Subcutaneous abdominal adipose tissue (tissue), 5 donors: Measurements from ENCODE around the gene DDX51.

ENCODE experiments used
- H3K27ac ChIP-seq: one replicate; pipeline ENCODE4 v1.7.0; 2013; ENCODE audit warnings: low read depth, mild to moderate bottlenecking, inconsistent platforms, low read length, moderate library complexity
- H3K27me3 ChIP-seq, 5 donors: one replicate each; pipeline ENCODE4 v1.7.0; 2013; ENCODE audit warnings: low read length in 5 of 5, inconsistent platforms in 1 of 5; ENCODE audit not compliant: control insufficient read depth in 5 of 5, insufficient read depth in 4 of 5
- H3K36me3 ChIP-seq, 5 donors: one replicate each; pipeline ENCODE4 v1.7.0; 2013; ENCODE audit warnings: low read length in 5 of 5; ENCODE audit not compliant: control insufficient read depth in 5 of 5, insufficient read depth in 5 of 5
- H3K4me1 ChIP-seq, 5 donors: one replicate each; pipeline ENCODE4 v1.7.0; 2013; ENCODE audit warnings: low read length in 5 of 5, mild to moderate bottlenecking in 3 of 5, moderate library complexity in 1 of 5; ENCODE audit not compliant: control insufficient read depth in 5 of 5, insufficient read depth in 5 of 5
- H3K4me3 ChIP-seq, 5 donors: one replicate each; pipeline ENCODE4 v1.7.0; 2013; ENCODE audit warnings: low read length in 5 of 5, low read depth in 1 of 5
- H3K9ac ChIP-seq, 5 donors: one replicate each; pipeline ENCODE4 v1.7.0; 2013; ENCODE audit warnings: low read length in 5 of 5, mild to moderate bottlenecking in 4 of 5, moderate library complexity in 3 of 5
- H3K9me3 ChIP-seq, 5 donors: one replicate each; pipeline ENCODE4 v1.7.0; 2013; ENCODE audit warnings: low read length in 5 of 5; ENCODE audit not compliant: control insufficient read depth in 5 of 5
- donor health status: healthy.
- donor health status: healthy.
- donor health status: healthy.
- donor health status: healthy.
- donor health status: healthy.

Gene DDX51

GRCh38 chr12:132160016-132160415 lies 15.9 kb upstream of the DDX51 start:
- Histone ChIP-seq H3K9me3 (no peaks in the 10 kb centered on the region), H3K4me3 (no peak overlapping the region), H3K4me1 (peaks cover 0 to 15% (median 12%) of the 10 kb centered on the region in 5 donors), H3K27ac (no peak overlapping the region), H3K36me3 (peaks cover 0 to 33% (median 24%) of the 10 kb centered on the region in 5 donors), H3K9ac (no peak overlapping the region), H3K27me3 (peaks cover 0 to 10% (median 5%) of the 10 kb centered on the region in 5 donors)

GRCh38 chr12:132159555-132160003 lies 15.5 kb upstream of the DDX51 start:
- peaks cover 0 to 33% (median 24%) of the 10 kb centered on the region in 5 donors for H3K36me3 ChIP-seq
- H3K27me3 ChIP-seq: peaks cover 1 to 10% (median 5%) of the 10 kb centered on the region in 5 donors
- no peak overlapping the region for H3K27ac ChIP-seq
- H3K4me3 ChIP-seq: no peak overlapping the region
- H3K9me3 ChIP-seq: no peaks in the 10 kb centered on the region
- H3K9ac ChIP-seq: no peak overlapping the region
- H3K4me1 ChIP-seq: peaks cover 0 to 15% (median 12%) of the 10 kb centered on the region in 5 donors

DNA sequence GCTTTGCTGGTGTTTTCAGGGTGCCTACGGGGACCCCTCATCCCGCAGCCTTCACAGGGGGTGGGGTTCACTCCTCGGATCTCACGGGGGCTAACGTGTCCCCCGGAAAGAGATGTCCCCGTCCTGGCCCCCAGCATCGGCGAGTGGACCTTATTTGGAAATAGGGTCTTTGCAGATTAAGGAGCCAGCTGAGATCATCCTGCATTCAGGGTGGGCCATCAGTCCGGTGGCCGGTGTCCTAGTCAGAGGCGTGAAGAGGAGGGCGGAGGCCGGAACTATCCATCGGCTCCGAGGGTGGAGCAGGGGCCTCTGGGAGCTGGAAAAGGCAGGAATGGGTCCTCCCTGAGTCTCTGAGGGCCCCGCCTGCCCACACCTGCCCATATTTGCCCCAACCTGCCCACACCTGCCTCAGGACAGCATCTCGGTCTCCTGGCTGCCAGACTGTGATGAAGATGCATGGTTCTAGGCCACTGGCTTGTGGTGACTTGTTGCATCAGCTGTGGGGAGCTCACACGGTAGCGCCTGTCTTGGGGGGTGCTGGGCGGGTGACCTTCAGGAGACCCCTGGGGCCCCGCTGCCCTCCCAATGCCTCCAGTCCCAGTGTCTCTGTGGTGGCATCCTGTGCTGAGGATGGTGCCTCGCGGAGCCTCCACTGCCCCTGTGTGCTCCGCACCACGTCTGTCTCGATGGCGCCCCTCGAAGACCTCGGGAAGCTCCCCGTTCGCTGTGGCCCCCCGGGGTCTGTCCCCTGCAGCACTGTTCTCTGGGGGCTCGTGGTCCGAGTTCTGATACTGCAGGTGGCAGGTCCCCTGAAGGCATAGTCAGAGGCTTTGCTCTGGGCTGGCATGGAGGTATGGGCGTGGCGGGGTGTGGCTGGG lies 14.8 kb upstream of the DDX51 start:
- Histone ChIP-seq H3K36me3 (peaks cover 0 to 33% (median 24%) of the 10 kb centered on the region in 5 donors), H3K27ac (no peak overlapping the region)

DNA sequence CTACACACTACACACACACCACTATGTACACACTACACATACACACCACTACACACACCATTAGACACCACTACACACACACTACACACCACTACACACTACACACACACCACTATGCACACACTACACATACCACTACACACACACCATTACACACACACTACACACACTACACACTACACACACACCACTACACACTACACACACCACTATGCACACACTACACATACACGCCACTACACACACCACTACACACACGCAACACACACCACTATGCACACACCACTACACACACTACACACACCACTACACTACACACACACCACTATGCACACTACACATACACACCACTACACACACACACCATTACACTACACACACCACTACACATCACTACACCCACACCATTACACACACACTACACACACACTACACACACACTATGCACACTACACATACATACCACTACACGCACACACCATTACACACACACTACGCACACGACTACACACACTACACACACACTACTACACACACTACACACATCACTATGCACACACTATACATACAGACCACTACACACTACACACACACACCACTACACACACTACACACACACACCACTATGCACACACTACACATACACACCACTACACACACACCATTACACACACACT lies 13.8 kb upstream of the DDX51 start:
- Histone ChIP-seq H3K27me3 (peaks cover 0 to 8% (median 2%) of the 10 kb centered on the region in 5 donors), H3K4me3 (no peak overlapping the region), H3K36me3 (peaks cover 0 to 33% (median 24%) of the 10 kb centered on the region in 5 donors), H3K9me3 (no peaks in the 10 kb centered on the region), H3K9ac (no peak overlapping the region), H3K4me1 (peaks cover 0 to 19% (median 16%) of the 10 kb centered on the region in 5 donors), H3K27ac (no peak overlapping the region)

More for the DNA sequence above, 14.8 kb upstream of the DDX51 start:
- H3K9me3 ChIP-seq: no peaks in the 10 kb centered on the region
- peaks cover 0 to 20% (median 16%) of the 10 kb centered on the region in 5 donors for H3K4me1 ChIP-seq
- no peak overlapping the region for H3K9ac ChIP-seq
- peaks cover 2 to 9% (median 7%) of the 10 kb centered on the region in 5 donors for H3K27me3 ChIP-seq
- no peak overlapping the region for H3K4me3 ChIP-seq

GRCh38 chr12:132156573-132157325 lies 12.6 kb upstream of the DDX51 start:
- Histone ChIP-seq H3K27me3 (peaks cover 0 to 8% (median 2%) of the 10 kb centered on the region in 5 donors), H3K4me3 (no peak overlapping the region), H3K9me3 (no peaks in the 10 kb centered on the region), H3K36me3 (peaks cover 0 to 42% (median 31%) of the 10 kb centered on the region in 5 donors), H3K4me1 (peaks cover 0 to 10% (median 7%) of the 10 kb centered on the region in 5 donors), H3K27ac (no peak overlapping the region), H3K9ac (no peak overlapping the region)

DNA sequence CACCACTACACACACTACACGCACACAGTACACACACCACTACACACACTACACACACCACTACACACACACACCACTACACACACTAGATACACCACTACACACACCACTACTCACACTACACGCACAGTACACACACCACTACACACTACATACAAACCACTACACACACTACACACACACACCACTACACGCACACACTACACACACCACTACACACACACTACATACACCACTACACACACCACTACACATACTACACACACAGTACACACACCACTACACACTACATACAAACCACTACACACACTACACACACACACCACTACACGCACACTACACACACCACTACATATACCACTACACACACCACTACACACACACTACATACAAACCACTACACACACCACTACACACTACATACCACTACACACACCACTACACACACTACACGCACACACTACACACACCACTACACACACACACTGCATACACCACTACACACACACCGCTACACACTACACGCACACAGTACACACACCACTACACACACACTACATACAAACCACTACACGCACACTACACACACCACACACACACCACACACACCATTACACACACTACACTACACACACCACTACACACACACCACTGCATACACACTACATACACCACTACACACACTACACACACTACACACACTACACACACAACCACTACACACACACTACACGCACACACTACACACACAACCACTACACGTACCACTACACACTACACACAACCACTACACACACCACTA lies 11.9 kb upstream of the DDX51 start:
- Histone ChIP-seq H3K4me1 (peaks cover 0 to 10% (median 7%) of the 10 kb centered on the region in 5 donors), H3K36me3 (peaks cover 0 to 50% (median 38%) of the 10 kb centered on the region in 5 donors), H3K4me3 (no peak overlapping the region), H3K9ac (no peak overlapping the region), H3K27me3 (peaks cover 0 to 6% (median 2%) of the 10 kb centered on the region in 5 donors), H3K9me3 (no peaks in the 10 kb centered on the region), H3K27ac (no peak overlapping the region)

DNA sequence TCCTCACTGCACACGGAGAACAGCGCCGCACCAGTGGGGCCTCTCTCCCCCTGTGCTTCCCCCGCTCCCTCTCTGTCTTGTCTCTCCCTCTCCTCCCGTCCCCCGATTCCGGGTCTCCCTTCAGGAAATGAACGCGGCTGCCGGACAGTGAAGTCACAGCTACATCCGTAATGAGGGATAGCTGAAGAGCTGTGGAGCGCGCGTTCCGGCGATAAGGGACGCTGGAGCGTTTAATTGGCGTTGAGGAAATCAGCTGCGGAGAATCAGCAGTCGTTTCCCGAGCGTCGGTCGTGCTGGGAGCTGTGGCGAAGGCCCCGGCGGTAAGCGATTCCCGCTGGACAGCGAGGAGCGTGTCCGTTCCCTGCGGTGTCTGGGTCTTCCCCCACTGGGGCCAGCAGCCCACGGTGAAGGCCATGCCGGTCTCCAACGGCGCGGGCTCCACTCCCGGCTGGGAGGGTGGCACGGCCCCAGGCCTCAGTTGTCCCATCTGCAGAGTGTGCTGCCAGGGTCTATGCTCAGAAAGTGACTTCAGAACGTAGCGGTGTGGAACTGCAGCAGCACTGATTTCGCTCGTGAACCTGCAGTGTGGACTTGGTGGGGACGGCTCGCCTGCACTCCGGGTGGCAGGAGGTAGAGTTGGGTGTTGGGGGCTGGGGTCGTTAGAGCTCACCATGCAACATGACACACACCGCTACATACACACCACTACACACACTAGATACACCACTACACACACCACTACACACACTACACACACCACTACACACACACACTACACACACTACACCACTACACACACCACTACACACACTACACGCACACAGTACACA lies 11.0 kb upstream of the DDX51 start:
- H3K4me3 ChIP-seq: no peak overlapping the region
- H3K9ac ChIP-seq: no peak overlapping the region
- no peaks in the 10 kb centered on the region for H3K9me3 ChIP-seq
- peaks cover 0 to 10% (median 7%) of the 10 kb centered on the region in 5 donors for H3K4me1 ChIP-seq
- H3K27me3 ChIP-seq: peaks cover 0 to 4% (median 2%) of the 10 kb centered on the region in 5 donors
- peaks cover 0 to 53% (median 42%) of the 10 kb centered on the region in 5 donors for H3K36me3 ChIP-seq
- H3K27ac ChIP-seq: no peak overlapping the region

- H3K27ac ChIP-seq: no peak overlapping the region
- peaks cover 0 to 4% (median 2%) of the 10 kb centered on the region in 5 donors for H3K27me3 ChIP-seq
- H3K36me3 ChIP-seq: peaks cover 0 to 56% (median 44%) of the 10 kb centered on the region in 5 donors
- peaks cover 0 to 10% (median 7%) of the 10 kb centered on the region in 5 donors for H3K4me1 ChIP-seq
- peak overlapping the region in 4 of 5 donors; percentile 13 to 58 (median 52) for H3K4me3 ChIP-seq
- no peaks in the 10 kb centered on the region for H3K9me3 ChIP-seq
- H3K9ac ChIP-seq: peak overlapping the region in 2 of 5 donors; percentile 21 to 71
These were observed 10.2 kb upstream of the DDX51 start for GRCh38 chr12:132154341-132154761.
